Kidney epithelial cell (primary cell): ENCODE results near the gene NRP1. TPM values are rescaled to one million over a fixed set of nuclear protein-coding genes. Genes with fewer than 3 reads are reported as not detected.

Source experiments
- DNase-seq: peaks from one replicate; pipeline ENCODE4 v3.0.0-alpha.2; 2010; ENCODE audit warnings: low read depth
- H3K27me3 ChIP-seq: 2 replicates; pipeline ENCODE4 v1.6.0; 2011; ENCODE audit warnings: low read length; ENCODE audit not compliant: control insufficient read depth, insufficient read depth
- H3K36me3 ChIP-seq: 2 replicates; pipeline ENCODE4 v1.5.1; 2011; ENCODE audit warnings: low read length; ENCODE audit not compliant: control insufficient read depth, insufficient read depth
- H3K4me3 ChIP-seq: 2 replicates; pipeline ENCODE4 v1.5.1; 2011; ENCODE audit warnings: low read depth, mild to moderate bottlenecking, control low read depth, low read length
- CTCF ChIP-seq: IDR thresholded peaks from 2 replicates; pipeline ENCODE4 v1.5.1; 2011; ENCODE audit warnings: mild to moderate bottlenecking, moderate library complexity, low read length, control low read depth, inconsistent platforms; ENCODE audit not compliant: insufficient read depth, poor library complexity, severe bottlenecking
- total RNA-seq: library from RNA; depleted of rRNA; stranded (reverse); fragments of >200 nt; gene quantifications from 2 replicates; pipeline ENCODE4 v1.2.3, GENCODE V29; 2015

Gene NRP1
- total RNA-seq, 1 donor from 2014 or later = 72.6 TPM

GRCh38 chr10:33233635-33234034, 100.8 kb downstream of the NRP1 start:
- TF ChIP-seq CTCF = no peak
- H3K36me3 ChIP-seq = no peaks in the 10 kb centered on the region
- no peak for DNase-seq

GRCh38 chr10:33233221-33233620, 101.2 kb downstream of the NRP1 start:
- Histone ChIP-seq H3K27me3 (no peaks in the 10 kb centered on the region), H3K4me3 (no peak overlapping the region), H3K36me3 (no peaks in the 10 kb centered on the region)
- TF ChIP-seq CTCF = no peak
- DNase-seq = no peak

More at GRCh38 chr10:33233635-33234034, 100.8 kb downstream of the NRP1 start:
- Histone ChIP-seq H3K27me3 (no peaks in the 10 kb centered on the region), H3K4me3 (no peak overlapping the region)

- no peaks in the 10 kb centered on the region for H3K27me3 ChIP-seq
- no peak overlapping the region for H3K4me3 ChIP-seq
- no peak for DNase-seq
- H3K36me3 ChIP-seq = no peaks in the 10 kb centered on the region
- no peak for TF ChIP-seq CTCF
Observed at GRCh38 chr10:33231621-33232350, 102.7 kb downstream of the NRP1 start.

GRCh38 chr10:33229949-33230267, 104.6 kb downstream of the NRP1 start:
- Histone ChIP-seq H3K4me3 (no peak overlapping the region), H3K36me3 (no peaks in the 10 kb centered on the region), H3K27me3 (no peaks in the 10 kb centered on the region)
- DNase-seq = no peak
- no peak for TF ChIP-seq CTCF

GRCh38 chr10:33229252-33229948, 105.1 kb downstream of the NRP1 start:
- no peak for TF ChIP-seq CTCF
- no peaks in the 10 kb centered on the region for H3K36me3 ChIP-seq
- no peak for DNase-seq
- no peak overlapping the region for H3K4me3 ChIP-seq
- no peaks in the 10 kb centered on the region for H3K27me3 ChIP-seq

- DNase-seq = no peak
- Histone ChIP-seq H3K36me3 (peaks cover 2% of the 10 kb centered on the region), H3K4me3 (no peak overlapping the region), H3K27me3 (no peaks in the 10 kb centered on the region)
- no peak for TF ChIP-seq CTCF
Observed at GRCh38 chr10:33228426-33228825, 106.0 kb downstream of the NRP1 start.
